ENCODE data around the gene GRK6. TPM values are rescaled to one million over a fixed set of nuclear protein-coding genes. Genes with fewer than 3 reads are reported as not detected.
A peak's percentile ranks its signal among the peaks of the same experiment; 100 is the strongest.

Gene GRK6
- total and polyA plus RNA-seq, 9 of the 15 experiments (the other 6 are each of a cell fraction or from before 2014, with no cell fraction given) = 0.63 to 122 (median 44.5) TPM

DNA sequence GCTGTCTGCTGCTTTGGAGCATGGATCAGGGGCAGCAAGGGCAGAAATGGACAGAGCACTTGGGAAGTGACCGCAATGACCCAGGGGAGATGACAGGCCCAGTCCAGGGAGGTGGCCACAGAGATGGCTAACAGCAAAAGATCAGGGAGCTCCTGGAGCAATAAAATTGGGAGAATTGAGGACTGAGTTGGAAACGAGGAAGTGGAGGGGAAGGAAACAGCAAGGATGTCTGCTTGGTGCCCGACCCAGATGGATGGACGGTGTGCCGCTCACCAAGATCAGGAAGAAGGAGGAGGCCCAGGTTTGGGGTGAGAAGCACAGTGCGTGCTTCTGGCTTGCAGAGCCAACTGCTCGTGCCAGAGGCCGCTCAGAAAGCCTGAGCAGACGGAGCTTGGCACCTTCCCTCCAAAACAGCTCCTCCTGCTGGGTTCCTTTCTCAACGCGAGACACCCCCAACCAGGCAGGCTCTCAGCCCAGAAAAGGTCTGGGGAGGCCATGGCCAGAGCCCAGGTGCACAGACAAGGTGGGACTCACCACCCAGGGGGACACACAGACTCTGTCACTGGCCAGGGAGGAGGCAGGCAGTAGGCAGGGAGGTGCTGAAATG is 44.0 kb upstream of the GRK6 start (continued):
- TF ChIP-seq CTCF (IDR thresholded peaks at IDR 0.05 in 2 of 3, conservative IDR thresholded peaks at IDR 0.05 in 1 of 3; ENCODE audit: insufficient read depth in 2 of 3, low read depth in 1 of 3, low read length in 3 of 3) (peak; percentile 33 to 45 (median 40); a peak in 4 of 6 replicates), MAX (CRISPR knock-in tag; IDR thresholded peaks at IDR 0.05) (peak; percentile 56; the same call in 1 of the 2 replicates), RAD21 (CRISPR knock-in tag; conservative IDR thresholded peaks at IDR 0.05 in 1 of 2, IDR thresholded peaks at IDR 0.05 in 1 of 2) (peak in 1 of 2 experiments; percentile 12; a peak in 2 of 4 replicates), ARID1B (IDR thresholded peaks at IDR 0.05) (no peak), E2F6 (IDR thresholded peaks at IDR 0.05; ENCODE audit: borderline replicate concordance in 1 of 2, extremely low read depth in 1 of 2, insufficient read depth in 1 of 2, insufficient read length in 1 of 2, low read depth in 1 of 2, low read length in 1 of 2, poor library complexity in 1 of 2, severe bottlenecking in 1 of 2) (peak; percentile 19 to 85), SPI1 (IDR thresholded peaks at IDR 0.05; ENCODE audit: borderline replicate concordance, low read depth, low read length) (0 out of 2 replicates have a peak, but pooled peaks have one; percentile 57), L3MBTL2 (IDR thresholded peaks at IDR 0.05) (peak; percentile 34; the same call in 1 of the 2 replicates)
- TF ChIP-seq, protein P1, sequence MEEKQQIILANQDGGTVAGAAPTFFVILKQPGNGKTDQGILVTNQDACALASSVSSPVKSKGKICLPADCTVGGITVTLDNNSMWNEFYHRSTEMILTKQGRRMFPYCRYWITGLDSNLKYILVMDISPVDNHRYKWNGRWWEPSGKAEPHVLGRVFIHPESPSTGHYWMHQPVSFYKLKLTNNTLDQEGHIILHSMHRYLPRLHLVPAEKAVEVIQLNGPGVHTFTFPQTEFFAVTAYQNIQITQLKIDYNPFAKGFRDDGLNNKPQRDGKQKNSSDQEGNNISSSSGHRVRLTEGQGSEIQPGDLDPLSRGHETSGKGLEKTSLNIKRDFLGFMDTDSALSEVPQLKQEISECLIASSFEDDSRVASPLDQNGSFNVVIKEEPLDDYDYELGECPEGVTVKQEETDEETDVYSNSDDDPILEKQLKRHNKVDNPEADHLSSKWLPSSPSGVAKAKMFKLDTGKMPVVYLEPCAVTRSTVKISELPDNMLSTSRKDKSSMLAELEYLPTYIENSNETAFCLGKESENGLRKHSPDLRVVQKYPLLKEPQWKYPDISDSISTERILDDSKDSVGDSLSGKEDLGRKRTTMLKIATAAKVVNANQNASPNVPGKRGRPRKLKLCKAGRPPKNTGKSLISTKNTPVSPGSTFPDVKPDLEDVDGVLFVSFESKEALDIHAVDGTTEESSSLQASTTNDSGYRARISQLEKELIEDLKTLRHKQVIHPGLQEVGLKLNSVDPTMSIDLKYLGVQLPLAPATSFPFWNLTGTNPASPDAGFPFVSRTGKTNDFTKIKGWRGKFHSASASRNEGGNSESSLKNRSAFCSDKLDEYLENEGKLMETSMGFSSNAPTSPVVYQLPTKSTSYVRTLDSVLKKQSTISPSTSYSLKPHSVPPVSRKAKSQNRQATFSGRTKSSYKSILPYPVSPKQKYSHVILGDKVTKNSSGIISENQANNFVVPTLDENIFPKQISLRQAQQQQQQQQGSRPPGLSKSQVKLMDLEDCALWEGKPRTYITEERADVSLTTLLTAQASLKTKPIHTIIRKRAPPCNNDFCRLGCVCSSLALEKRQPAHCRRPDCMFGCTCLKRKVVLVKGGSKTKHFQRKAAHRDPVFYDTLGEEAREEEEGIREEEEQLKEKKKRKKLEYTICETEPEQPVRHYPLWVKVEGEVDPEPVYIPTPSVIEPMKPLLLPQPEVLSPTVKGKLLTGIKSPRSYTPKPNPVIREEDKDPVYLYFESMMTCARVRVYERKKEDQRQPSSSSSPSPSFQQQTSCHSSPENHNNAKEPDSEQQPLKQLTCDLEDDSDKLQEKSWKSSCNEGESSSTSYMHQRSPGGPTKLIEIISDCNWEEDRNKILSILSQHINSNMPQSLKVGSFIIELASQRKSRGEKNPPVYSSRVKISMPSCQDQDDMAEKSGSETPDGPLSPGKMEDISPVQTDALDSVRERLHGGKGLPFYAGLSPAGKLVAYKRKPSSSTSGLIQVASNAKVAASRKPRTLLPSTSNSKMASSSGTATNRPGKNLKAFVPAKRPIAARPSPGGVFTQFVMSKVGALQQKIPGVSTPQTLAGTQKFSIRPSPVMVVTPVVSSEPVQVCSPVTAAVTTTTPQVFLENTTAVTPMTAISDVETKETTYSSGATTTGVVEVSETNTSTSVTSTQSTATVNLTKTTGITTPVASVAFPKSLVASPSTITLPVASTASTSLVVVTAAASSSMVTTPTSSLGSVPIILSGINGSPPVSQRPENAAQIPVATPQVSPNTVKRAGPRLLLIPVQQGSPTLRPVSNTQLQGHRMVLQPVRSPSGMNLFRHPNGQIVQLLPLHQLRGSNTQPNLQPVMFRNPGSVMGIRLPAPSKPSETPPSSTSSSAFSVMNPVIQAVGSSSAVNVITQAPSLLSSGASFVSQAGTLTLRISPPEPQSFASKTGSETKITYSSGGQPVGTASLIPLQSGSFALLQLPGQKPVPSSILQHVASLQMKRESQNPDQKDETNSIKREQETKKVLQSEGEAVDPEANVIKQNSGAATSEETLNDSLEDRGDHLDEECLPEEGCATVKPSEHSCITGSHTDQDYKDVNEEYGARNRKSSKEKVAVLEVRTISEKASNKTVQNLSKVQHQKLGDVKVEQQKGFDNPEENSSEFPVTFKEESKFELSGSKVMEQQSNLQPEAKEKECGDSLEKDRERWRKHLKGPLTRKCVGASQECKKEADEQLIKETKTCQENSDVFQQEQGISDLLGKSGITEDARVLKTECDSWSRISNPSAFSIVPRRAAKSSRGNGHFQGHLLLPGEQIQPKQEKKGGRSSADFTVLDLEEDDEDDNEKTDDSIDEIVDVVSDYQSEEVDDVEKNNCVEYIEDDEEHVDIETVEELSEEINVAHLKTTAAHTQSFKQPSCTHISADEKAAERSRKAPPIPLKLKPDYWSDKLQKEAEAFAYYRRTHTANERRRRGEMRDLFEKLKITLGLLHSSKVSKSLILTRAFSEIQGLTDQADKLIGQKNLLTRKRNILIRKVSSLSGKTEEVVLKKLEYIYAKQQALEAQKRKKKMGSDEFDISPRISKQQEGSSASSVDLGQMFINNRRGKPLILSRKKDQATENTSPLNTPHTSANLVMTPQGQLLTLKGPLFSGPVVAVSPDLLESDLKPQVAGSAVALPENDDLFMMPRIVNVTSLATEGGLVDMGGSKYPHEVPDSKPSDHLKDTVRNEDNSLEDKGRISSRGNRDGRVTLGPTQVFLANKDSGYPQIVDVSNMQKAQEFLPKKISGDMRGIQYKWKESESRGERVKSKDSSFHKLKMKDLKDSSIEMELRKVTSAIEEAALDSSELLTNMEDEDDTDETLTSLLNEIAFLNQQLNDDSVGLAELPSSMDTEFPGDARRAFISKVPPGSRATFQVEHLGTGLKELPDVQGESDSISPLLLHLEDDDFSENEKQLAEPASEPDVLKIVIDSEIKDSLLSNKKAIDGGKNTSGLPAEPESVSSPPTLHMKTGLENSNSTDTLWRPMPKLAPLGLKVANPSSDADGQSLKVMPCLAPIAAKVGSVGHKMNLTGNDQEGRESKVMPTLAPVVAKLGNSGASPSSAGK (IDR thresholded peaks at IDR 0.05) = peak; percentile 43

Data from K562 (cell line).